Rectal smooth muscle tissue (tissue), 1 donor: ENCODE data around the gene MYL9.
"Not testable (repeated sequence)": the region's sequence is repeated elsewhere in the genome, so short reads cannot be mapped to it uniquely, and the experiment has no call there.

Experiments
- H3K27ac ChIP-seq: one replicate; pipeline ENCODE4 v1.7.0; 2013; ENCODE audit warnings: low read depth, low read length, inconsistent platforms
- H3K27me3 ChIP-seq: one replicate; pipeline ENCODE4 v1.7.0; 2013; ENCODE audit warnings: low read length; ENCODE audit not compliant: control insufficient read depth, insufficient read depth
- H3K36me3 ChIP-seq: one replicate; pipeline ENCODE4 v1.7.0; 2013; ENCODE audit warnings: low read length; ENCODE audit not compliant: control insufficient read depth, insufficient read depth
- H3K4me1 ChIP-seq: one replicate; pipeline ENCODE4 v1.7.0; 2013; ENCODE audit warnings: low read length; ENCODE audit not compliant: control insufficient read depth, insufficient read depth
- H3K4me3 ChIP-seq: one replicate; pipeline ENCODE4 v1.7.0; 2013; ENCODE audit warnings: low read length
- H3K9ac ChIP-seq: one replicate; pipeline ENCODE4 v1.7.0; 2013; ENCODE audit warnings: low read length

Gene MYL9

DNA sequence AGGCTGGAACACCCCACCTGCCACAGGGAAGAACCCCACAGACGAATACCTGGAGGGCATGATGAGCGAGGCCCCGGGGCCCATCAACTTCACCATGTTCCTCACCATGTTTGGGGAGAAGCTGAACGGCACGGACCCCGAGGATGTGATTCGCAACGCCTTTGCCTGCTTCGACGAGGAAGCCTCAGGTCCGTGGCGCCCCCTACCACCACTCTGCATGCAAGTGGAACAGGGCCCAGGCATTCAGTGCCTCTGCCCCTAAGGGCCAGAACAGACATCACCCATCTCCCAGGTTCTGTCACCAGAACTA, 6.6 kb downstream of the MYL9 start:
- Histone ChIP-seq H3K9ac (no peak overlapping the region), H3K4me3 (no peak overlapping the region), H3K27me3 (no peaks in the 10 kb centered on the region), H3K4me1 (peaks cover 18% of the 10 kb centered on the region), H3K27ac (peak overlapping the region; percentile 44), H3K36me3 (peaks cover 14% of the 10 kb centered on the region)

DNA sequence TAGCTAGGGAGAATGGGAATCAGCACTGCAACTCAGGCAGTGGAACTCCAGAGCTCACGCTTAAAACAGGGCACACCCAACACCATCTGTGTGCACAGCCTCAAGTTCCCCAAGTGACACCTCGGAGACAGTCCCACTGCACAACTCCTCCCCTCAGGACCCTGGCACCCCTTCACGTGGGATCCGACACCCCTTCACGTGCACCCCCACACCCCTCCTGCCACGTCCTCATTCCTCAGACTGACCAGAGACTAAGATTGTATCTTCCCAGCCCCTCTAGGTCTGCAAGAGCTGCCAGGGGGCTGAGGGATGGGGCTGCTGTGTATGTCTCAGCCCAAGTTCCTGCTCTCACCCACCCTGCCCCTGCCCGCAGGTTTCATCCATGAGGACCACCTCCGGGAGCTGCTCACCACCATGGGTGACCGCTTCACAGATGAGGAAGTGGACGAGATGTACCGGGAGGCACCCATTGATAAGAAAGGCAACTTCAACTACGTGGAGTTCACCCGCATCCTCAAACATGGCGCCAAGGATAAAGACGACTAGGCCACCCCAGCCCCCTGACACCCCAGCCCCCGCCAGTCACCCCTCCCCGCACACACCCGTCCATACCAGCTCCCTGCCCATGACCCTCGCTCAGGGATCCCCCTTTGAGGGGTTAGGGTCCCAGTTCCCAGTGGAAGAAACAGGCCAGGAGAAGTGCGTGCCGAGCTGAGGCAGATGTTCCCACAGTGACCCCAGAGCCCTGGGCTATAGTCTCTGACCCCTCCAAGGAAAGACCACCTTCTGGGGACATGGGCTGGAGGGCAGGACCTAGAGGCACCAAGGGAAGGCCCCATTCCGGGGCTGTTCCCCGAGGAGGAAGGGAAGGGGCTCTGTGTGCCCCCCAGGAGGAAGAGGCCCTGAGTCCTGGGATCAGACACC, 7.6 kb downstream of the MYL9 start:
- Histone ChIP-seq H3K9ac (no peak overlapping the region), H3K36me3 (peaks cover 14% of the 10 kb centered on the region), H3K27ac (peak overlapping the region; percentile 66), H3K27me3 (no peaks in the 10 kb centered on the region), H3K4me1 (peaks cover 15% of the 10 kb centered on the region), H3K4me3 (no peak overlapping the region)

DNA sequence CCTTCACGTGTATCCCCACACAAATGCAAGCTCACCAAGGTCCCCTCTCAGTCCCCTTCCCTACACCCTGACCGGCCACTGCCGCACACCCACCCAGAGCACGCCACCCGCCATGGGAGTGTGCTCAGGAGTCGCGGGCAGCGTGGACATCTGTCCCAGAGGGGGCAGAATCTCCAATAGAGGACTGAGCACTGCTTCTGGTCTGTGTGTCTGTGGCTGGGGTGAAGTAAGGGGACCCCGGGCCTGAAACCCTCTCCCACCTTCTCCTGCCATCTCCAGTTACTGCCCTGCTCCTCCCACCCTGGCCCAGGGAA, 8.3 kb downstream of the MYL9 start:
- Histone ChIP-seq H3K36me3 (peaks cover 14% of the 10 kb centered on the region), H3K9ac (no peak overlapping the region), H3K4me1 (peaks cover 15% of the 10 kb centered on the region), H3K4me3 (no peak overlapping the region), H3K27me3 (no peaks in the 10 kb centered on the region), H3K27ac (peak overlapping the region; percentile 66)

DNA sequence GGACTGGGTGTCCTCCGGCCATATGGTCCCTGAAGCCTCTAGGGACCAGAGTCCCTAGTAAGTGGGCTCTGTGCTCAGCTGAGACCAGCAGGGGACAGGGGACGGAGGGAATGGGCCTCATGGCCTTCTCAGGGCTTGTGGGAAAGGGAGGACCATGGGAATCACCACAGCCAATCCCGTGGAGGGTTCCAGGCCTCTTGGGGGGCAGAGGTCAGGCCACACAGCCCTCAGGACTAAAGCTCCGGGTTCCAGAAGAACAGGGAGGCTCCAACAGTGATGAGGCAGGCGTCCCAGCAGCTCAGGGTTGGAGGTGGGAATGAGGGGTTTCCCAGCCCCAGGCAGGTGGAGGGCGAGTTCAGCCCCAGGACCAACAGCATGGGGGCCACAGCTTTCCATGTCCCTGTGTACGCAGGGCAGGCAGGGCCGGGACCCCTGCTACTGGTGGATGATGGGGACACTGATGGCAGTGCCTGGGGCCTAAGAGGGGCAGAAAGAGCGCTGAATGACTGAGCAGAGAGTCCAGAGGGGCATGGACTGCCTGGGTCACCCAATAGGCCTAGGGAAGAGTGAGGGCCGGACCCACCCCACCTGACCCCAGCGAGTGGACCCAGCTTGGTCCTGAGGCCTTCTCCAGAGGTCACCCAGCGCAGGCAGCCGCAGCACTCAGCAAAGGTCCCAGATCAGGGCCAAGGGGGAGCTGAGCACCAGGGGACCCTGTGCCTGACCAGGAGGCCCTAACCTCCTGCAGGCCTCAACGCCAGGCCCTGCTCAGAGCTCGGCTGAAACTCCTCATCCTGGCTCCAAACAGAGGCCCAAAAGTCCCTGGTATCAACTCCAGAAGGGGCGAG, 8.8 kb downstream of the MYL9 start:
- H3K27me3 ChIP-seq = no peaks in the 10 kb centered on the region
- peaks cover 13% of the 10 kb centered on the region for H3K4me1 ChIP-seq
- no peak overlapping the region for H3K4me3 ChIP-seq
- H3K36me3 ChIP-seq = peaks cover 14% of the 10 kb centered on the region
- H3K9ac ChIP-seq = no peak overlapping the region
- H3K27ac ChIP-seq = peak overlapping the region; percentile 66

DNA sequence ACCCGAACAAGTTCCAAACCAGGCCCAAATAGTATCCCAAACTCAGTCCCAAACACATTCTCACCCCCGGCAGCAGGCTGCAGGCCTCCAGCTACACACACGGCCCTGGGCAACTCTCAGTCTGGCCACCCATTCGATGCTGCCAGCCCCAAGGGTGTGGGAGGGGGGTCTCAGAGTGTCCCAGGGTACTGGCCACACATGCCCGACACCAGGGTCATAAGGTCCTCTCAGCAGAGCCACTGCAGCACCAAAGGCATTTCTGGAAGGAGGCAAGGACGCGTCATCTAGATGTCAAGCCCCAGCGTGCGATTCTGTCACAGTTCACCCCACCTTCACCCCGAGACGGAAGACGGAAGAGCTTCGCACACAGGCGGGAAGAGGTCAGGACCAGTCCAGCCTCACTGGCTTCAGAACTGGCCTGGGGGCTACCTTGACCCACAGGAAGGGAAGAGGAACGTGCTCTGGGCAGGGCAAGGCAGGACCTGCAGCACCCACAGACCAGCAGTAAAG, 9.5 kb downstream of the MYL9 start:
- no peak overlapping the region for H3K9ac ChIP-seq
- no peak overlapping the region for H3K4me3 ChIP-seq
- H3K4me1 ChIP-seq = peaks cover 11% of the 10 kb centered on the region
- peak overlapping the region; percentile 66 for H3K27ac ChIP-seq
- peaks cover 13% of the 10 kb centered on the region for H3K36me3 ChIP-seq
- H3K27me3 ChIP-seq = no peaks in the 10 kb centered on the region

DNA sequence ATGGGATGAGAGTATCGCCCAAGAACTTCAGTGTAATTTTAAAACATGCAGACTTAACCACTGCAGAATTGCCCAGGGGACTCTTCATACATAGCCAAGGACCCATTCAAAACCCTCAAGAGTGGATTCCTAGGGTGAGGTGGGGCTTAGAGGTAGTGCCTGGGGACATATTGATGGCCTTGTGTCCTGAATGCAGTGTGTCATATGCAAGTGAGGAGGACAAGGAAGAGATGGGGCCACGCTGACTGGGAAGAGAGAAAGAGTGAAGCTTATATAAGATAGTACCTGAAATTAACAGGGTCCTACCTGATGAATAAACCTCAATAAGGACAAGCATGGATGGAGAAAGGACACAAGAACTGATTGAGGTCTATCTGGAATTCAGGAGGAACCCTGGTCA, 13.9 kb downstream of the MYL9 start:
- Histone ChIP-seq H3K9ac (no peak overlapping the region), H3K27me3 (no peaks in the 10 kb centered on the region), H3K36me3 (no peaks in the 10 kb centered on the region), H3K4me3 (no peak overlapping the region), H3K27ac (no peak overlapping the region), H3K4me1 (no peaks in the 10 kb centered on the region)

DNA sequence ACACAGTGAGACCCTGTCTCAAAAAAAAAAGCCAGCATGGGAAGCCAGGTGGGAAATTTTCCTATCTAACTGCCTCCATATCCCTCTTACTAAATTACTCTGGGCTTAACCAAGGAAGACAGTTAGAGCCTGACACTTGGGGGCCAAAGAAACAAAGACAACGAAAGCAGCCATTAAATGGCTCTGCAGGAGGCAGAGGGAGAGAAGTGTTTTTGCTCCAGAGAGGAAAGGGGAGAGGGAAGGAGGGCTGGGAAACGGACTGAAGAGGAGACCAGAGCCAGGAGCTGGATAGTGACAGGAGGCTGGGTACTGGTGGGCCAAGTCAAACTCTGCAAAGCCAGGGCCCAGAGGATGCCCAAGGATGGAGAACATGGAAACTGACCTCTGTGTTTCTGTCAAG, 21.4 kb downstream of the MYL9 start:
- Histone ChIP-seq H3K4me3 (no peak overlapping the region), H3K27me3 (no peaks in the 10 kb centered on the region), H3K36me3 (no peaks in the 10 kb centered on the region), H3K27ac (no peak overlapping the region), H3K4me1 (no peaks in the 10 kb centered on the region), H3K9ac (no peak overlapping the region)

DNA sequence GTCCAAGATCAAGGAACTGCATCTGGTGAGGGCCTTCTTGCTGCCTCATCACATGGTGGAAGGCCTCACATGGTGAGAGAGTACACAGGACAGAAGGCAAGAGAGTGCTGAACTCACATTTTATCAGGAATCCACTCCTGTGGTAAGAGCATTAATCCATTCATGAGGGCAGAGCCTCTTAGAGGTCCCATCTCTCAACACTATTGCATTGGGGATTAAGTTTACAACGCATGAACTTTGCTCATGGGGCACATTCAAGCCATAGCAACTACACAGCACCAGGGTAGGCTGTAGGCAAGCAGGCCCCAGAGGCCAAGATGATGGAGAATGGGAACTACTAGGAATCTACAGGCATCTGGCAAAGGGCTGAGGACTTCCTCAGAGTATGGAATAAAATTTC, 22.1 kb downstream of the MYL9 start:
- no peak overlapping the region for H3K4me3 ChIP-seq
- no peaks in the 10 kb centered on the region for H3K27me3 ChIP-seq
- H3K4me1 ChIP-seq = no peaks in the 10 kb centered on the region
- H3K36me3 ChIP-seq = no peaks in the 10 kb centered on the region
- H3K27ac ChIP-seq = no peak overlapping the region
- H3K9ac ChIP-seq = no peak overlapping the region

DNA sequence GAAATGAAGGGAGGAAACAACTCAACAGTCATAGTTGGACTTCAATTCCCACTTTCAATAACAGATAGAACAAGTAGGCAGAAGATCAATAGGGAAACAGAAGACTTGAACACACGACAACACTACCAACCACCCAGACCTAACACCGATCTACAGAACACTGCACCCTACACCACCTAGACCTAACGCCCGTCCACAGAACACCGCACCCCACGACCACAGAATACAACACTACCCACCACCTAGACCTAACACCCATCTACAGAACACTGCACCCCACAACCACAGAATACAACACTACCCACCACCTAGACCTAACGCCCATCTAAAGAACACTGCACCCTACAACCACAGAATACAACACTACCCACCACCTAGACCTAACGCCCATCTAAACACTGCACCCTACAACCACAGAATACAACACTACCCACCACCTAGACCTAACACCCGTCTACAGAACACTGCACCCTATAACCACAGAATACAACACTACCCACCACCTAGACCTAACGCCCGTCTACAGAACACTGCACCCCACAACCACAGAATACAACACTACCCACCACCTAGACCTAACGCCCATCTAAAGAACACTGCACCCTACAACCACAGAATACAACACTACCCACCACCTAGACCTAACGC, 22.9 kb downstream of the MYL9 start:
- not testable (repeated sequence) for H3K4me3 ChIP-seq, H3K4me1 ChIP-seq, H3K27ac ChIP-seq, H3K27me3 ChIP-seq, H3K36me3 ChIP-seq, H3K9ac ChIP-seq

DNA sequence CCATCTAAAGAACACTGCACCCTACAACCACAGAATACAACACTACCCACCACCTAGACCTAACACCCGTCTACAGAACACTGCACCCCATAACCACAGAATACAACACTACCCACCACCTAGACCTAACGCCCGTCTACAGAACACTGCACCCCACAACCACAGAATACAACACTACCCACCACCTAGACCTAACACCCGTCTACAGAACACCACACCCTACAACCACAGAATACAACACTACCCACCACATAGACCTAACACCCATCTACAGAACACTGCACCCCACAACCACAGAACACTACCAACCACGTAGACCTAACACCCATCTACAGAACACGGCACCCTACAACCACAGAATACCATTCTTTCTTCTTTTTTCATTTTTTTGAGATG, 23.4 kb downstream of the MYL9 start:
- H3K4me1 ChIP-seq, H3K27me3 ChIP-seq, H3K27ac ChIP-seq, H3K9ac ChIP-seq, H3K36me3 ChIP-seq, H3K4me3 ChIP-seq: not testable (repeated sequence)

DNA sequence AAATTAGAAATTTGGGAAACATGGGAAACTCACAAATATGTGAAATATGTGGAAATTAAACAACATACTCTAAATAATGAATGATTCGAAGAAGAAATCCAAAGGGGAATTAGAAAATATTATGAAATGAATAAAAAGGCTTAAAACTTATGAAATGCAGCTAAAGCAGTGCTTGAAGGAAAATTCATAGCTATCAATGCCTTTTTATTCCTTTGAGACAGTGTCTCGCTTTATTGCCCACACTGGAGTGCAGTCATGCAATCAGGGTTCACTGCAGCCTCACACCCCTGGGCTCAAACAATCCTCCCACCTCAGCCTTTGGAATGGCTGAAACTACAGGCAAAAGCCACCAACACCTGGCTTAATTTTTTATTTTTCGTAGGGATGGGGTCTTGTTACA, 24.2 kb downstream of the MYL9 start:
- Histone ChIP-seq H3K27me3 (no peaks in the 10 kb centered on the region), H3K9ac (no peak overlapping the region)

DNA sequence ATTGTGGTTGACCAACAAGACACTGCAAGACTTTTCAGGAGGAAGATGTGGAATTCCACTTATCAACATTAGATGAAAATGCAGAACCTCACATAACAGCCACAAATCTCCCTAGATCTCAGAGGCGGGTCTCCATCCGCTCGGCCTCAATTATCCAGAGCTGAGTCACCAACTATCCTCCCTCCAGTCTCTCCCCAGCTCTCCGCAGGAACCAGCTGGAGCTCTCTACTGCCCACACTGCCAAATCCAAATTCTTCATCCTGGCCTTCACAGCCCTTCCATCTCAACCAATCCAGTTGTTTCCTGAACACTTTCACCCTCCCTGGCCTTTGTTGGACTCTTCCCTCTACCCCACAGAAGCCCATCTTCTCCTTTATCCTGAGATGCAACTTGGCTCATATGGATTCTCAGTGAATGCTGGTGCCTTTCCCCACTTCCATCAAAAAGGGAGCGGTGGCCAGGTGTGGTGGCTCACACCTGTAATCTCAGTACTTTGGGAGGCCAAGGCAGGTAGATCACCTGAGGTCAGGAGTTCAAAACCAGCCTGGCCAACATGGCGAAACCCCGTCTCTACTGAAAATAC, 28.6 kb downstream of the MYL9 start:
- Histone ChIP-seq H3K4me1 (peaks cover 6% of the 10 kb centered on the region), H3K27ac (no peak overlapping the region), H3K9ac (no peak overlapping the region)

More for the DNA sequence above, 24.2 kb downstream of the MYL9 start:
- no peaks in the 10 kb centered on the region for H3K36me3 ChIP-seq
- H3K4me3 ChIP-seq = no peak overlapping the region
- no peaks in the 10 kb centered on the region for H3K4me1 ChIP-seq
- no peak overlapping the region for H3K27ac ChIP-seq

More for the DNA sequence above, 28.6 kb downstream of the MYL9 start:
- Histone ChIP-seq H3K36me3 (no peaks in the 10 kb centered on the region), H3K27me3 (no peaks in the 10 kb centered on the region), H3K4me3 (no peak overlapping the region)
